HG02885 (cell line): ENCODE data around the gene FLVCR1.

Experiments used
- ATAC-seq: cut with Tn5 transposase; IDR thresholded peaks from one replicate; pipeline ENCODE4 v1.9.1; 2021; ENCODE audit warnings: mild to moderate bottlenecking; ENCODE audit not compliant: unreplicated experiment, poor library complexity

Gene FLVCR1

GRCh38 chr1:212943393-212943710 lies 85.3 kb downstream of the FLVCR1 start:
- no peak for ATAC-seq

- ATAC-seq, result peak; percentile 60
Measured at GRCh38 chr1:212944229-212944901, 86.3 kb downstream of the FLVCR1 start.

DNA sequence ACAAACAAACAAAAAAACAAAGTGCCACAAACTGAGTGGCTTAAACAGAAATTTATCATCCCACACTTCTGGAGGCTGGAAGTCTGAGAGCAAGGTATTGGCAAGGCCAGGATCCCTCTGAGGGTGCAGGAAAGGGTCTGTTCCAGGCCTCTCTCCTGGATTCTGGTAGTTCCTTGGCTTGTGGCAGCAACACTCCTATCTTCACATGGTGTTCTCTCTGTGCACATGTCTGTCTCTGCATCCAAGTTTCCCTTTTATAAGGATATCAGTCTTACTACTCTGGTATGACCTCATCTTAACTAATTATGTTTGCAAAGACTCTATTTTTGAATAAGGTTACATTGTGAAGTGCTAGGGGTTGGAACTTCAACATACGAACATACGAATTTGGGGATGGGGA lies 87.0 kb downstream of the FLVCR1 start:
- ATAC-seq, result no peak

GRCh38 chr1:212945463-212946160 lies 87.5 kb downstream of the FLVCR1 start:
- ATAC-seq, result no peak

GRCh38 chr1:212946872-212947271 lies 88.8 kb downstream of the FLVCR1 start:
- ATAC-seq, result no peak
